ENCODE results near the gene MED22. TPM values are rescaled to one million over a fixed set of nuclear protein-coding genes. Genes with fewer than 3 reads are reported as not detected.
"Not testable (repeated sequence)": the region's sequence is repeated elsewhere in the genome, so short reads cannot be mapped to it uniquely, and the experiment has no call there.

Gene MED22
- 13.1 TPM for total RNA-seq
- 13.6 TPM for polyA plus RNA-seq
- long read RNA-seq, donor 1, partial matches to known transcripts, result 460 of 461 reads
- long read RNA-seq, donor 1, other reads (novel, unspliced or antisense), result 0 of 461 reads
- long read RNA-seq, donor 2, result 0 reads
- long read RNA-seq, donor 3, transcript MED22-209 (4 exons, 3,867 nt), result major isoform, 8 of 3,350 reads
- long read RNA-seq, donor 3, partial matches to known transcripts, result 3,303 of 3,350 reads
- long read RNA-seq, donor 3, other reads (novel, unspliced or antisense), result 38 of 3,350 reads
- long read RNA-seq, donor 4, partial matches to known transcripts, result 1,970 of 2,846 reads
- long read RNA-seq, donor 4, other reads (novel, unspliced or antisense), result 874 of 2,846 reads
- long read RNA-seq, donor 5, transcript MED22-209 (4 exons, 3,867 nt), result major isoform, 7 of 4,966 reads
- long read RNA-seq, donor 5, partial matches to known transcripts, result 3,388 of 4,966 reads
- long read RNA-seq, donor 5, other reads (novel, unspliced or antisense), result 1,570 of 4,966 reads
- long read RNA-seq, donor 6, partial matches to known transcripts, result 2,925 of 2,963 reads
- long read RNA-seq, donor 6, other reads (novel, unspliced or antisense), result 35 of 2,963 reads
- long read RNA-seq, donor 7, partial matches to known transcripts, result 4,983 of 5,039 reads
- long read RNA-seq, donor 7, other reads (novel, unspliced or antisense), result 53 of 5,039 reads
- long read RNA-seq, donor 8, partial matches to known transcripts, result 0 of 2 reads
- long read RNA-seq, donor 8, other reads (novel, unspliced or antisense), result 0 of 2 reads
- long read RNA-seq, donor 9, partial matches to known transcripts, result 1,713 of 1,738 reads
- long read RNA-seq, donor 9, other reads (novel, unspliced or antisense), result 24 of 1,738 reads
- long read RNA-seq, donor 10, partial matches to known transcripts, result 1,551 of 2,177 reads
- long read RNA-seq, donor 10, other reads (novel, unspliced or antisense), result 623 of 2,177 reads

- Histone ChIP-seq H3K27me3 (ENCODE audit: control insufficient read depth in 2 of 2, insufficient read depth in 1 of 2, low read length in 1 of 2) (no peaks in the 10 kb centered on the region), H3K4me1 (ENCODE audit: control insufficient read depth in 2 of 2, insufficient read depth in 2 of 2, low read length in 2 of 2) (peaks cover 14 to 24% of the 10 kb centered on the region in 2 donors), H3K36me3 (ENCODE audit: control insufficient read depth in 2 of 2, insufficient read depth in 2 of 2, low read length in 1 of 2) (peaks cover 66 to 71% of the 10 kb centered on the region in 2 donors), H3K9me3 (ENCODE audit: control insufficient read depth in 2 of 2, insufficient read depth in 1 of 2, low read length in 1 of 2) (no peaks in the 10 kb centered on the region), H3K4me3 (ENCODE audit: low read length in 2 of 2) (peak within 1 kb of the TSS; percentile 69 to 75), H3K27ac (ENCODE audit: low read depth in 1 of 2, low read length in 1 of 2) (peak within 1 kb of the TSS; percentile 81 to 94)
- WGBS, result under 1% methylated on average over 64 of the region's 64 CpGs
- peak; percentile 90 to 99 (median 96) for DNase-seq (ENCODE audit: low read depth in 6 of 9, low spot score in 9 of 9)
These were observed at the start of gene MED22, which contains the start of gene RPL7A for GRCh38 chr9:133347985-133348717. Gene MED22, minus strand, starts transcription at chr9:133348131. Its CDS starts 1,469 bp downstream, at chr9:133346662. Gene RPL7A, plus strand, starts transcription at chr9:133348218. Its CDS starts 26 bp downstream, at chr9:133348244.

DNA sequence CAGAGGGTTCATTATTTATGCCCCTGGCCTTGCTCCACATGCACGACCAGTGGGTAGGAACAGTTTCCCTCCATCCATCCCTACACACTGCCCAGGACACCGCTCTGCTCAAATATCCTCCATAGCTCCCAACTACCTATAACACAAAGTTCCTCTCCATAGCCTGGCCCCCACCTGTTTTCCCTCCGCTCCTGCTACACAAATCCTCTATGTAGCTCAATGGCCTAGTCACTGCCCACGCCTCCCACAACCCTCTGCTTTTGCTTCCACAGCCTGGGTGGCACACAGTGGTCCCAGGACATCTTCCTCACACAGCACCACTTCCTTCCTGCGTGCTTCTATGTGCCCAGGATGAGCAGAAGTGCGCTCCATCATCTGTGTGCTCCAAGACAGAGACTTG, 49.4 kb upstream of the MED22 start:
- no peaks in the 10 kb centered on the region for H3K9me3 ChIP-seq (ENCODE audit: control insufficient read depth in 2 of 2, insufficient read depth in 1 of 2, low read length in 1 of 2)
- peaks cover 0 to 21% of the 10 kb centered on the region in 2 donors for H3K27me3 ChIP-seq (ENCODE audit: control insufficient read depth in 2 of 2, insufficient read depth in 1 of 2, low read length in 1 of 2)
- no peak overlapping the region for H3K27ac ChIP-seq (ENCODE audit: low read depth in 1 of 2, low read length in 1 of 2)
- peaks cover 2 to 6% of the 10 kb centered on the region in 2 donors for H3K36me3 ChIP-seq (ENCODE audit: control insufficient read depth in 2 of 2, insufficient read depth in 2 of 2, low read length in 1 of 2)
- no peaks in the 10 kb centered on the region for H3K4me1 ChIP-seq (ENCODE audit: control insufficient read depth in 2 of 2, insufficient read depth in 2 of 2, low read length in 2 of 2)
- H3K4me3 ChIP-seq (ENCODE audit: low read length in 2 of 2), result no peak overlapping the region
- no peak for DNase-seq (ENCODE audit: low read depth in 6 of 9, low spot score in 9 of 9)
- WGBS, result 87% methylated on average over 6 of the region's 6 CpGs

DNA sequence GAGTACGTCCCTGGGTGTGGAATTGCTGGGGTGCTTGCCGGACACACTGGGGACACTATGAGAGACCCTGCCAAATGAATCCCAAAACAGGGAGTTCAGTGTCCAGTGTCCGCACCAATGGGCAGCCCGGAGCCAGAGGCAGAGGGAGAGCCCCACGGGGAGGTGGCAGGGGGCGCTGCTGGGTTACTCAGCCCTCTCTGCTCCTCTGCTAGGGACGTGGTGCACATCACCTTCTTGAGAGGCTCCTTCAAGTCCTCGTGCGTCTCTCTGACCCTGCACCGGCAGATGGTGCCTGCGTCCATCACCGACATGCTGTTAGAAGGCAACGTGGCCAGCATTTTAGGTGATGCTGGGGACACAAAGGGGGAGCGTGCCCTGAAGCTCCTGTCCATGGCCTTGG, 49.0 kb upstream of the MED22 start:
- DNase-seq (ENCODE audit: low read depth in 6 of 9, low spot score in 9 of 9), result no peak
- 48% methylated on average over 14 of the region's 14 CpGs for WGBS
- no peak overlapping the region for H3K27ac ChIP-seq (ENCODE audit: low read depth in 1 of 2, low read length in 1 of 2)
- no peak overlapping the region for H3K4me3 ChIP-seq (ENCODE audit: low read length in 2 of 2)
- H3K27me3 ChIP-seq (ENCODE audit: control insufficient read depth in 2 of 2, insufficient read depth in 1 of 2, low read length in 1 of 2), result peaks cover 0 to 21% of the 10 kb centered on the region in 2 donors
- no peaks in the 10 kb centered on the region for H3K9me3 ChIP-seq (ENCODE audit: control insufficient read depth in 2 of 2, insufficient read depth in 1 of 2, low read length in 1 of 2)
- peaks cover 2 to 5% of the 10 kb centered on the region in 2 donors for H3K36me3 ChIP-seq (ENCODE audit: control insufficient read depth in 2 of 2, insufficient read depth in 2 of 2, low read length in 1 of 2)
- H3K4me1 ChIP-seq (ENCODE audit: control insufficient read depth in 2 of 2, insufficient read depth in 2 of 2, low read length in 2 of 2), result no peaks in the 10 kb centered on the region

GRCh38 chr9:133394687-133395271, 46.8 kb upstream of the MED22 start:
- no peak for DNase-seq (ENCODE audit: low read depth in 6 of 9, low spot score in 9 of 9)
- H3K4me3 ChIP-seq (ENCODE audit: low read length in 2 of 2), result no peak overlapping the region
- H3K9me3 ChIP-seq (ENCODE audit: control insufficient read depth in 2 of 2, insufficient read depth in 1 of 2, low read length in 1 of 2), result peaks cover 0 to 4% of the 10 kb centered on the region in 2 donors
- peaks cover 0 to 2% of the 10 kb centered on the region in 2 donors for H3K4me1 ChIP-seq (ENCODE audit: control insufficient read depth in 2 of 2, insufficient read depth in 2 of 2, low read length in 2 of 2)
- H3K27ac ChIP-seq (ENCODE audit: low read depth in 1 of 2, low read length in 1 of 2), result no peak overlapping the region
- peaks cover 0 to 21% of the 10 kb centered on the region in 2 donors for H3K27me3 ChIP-seq (ENCODE audit: control insufficient read depth in 2 of 2, insufficient read depth in 1 of 2, low read length in 1 of 2)
- WGBS, result 34% methylated on average over 8 of the region's 8 CpGs
- H3K36me3 ChIP-seq (ENCODE audit: control insufficient read depth in 2 of 2, insufficient read depth in 2 of 2, low read length in 1 of 2), result no peaks in the 10 kb centered on the region

- WGBS, result 96% methylated on average over 3 of the region's 3 CpGs
- no peak overlapping the region for H3K27ac ChIP-seq (ENCODE audit: low read depth in 1 of 2, low read length in 1 of 2)
- peaks cover 0 to 4% of the 10 kb centered on the region in 2 donors for H3K9me3 ChIP-seq (ENCODE audit: control insufficient read depth in 2 of 2, insufficient read depth in 1 of 2, low read length in 1 of 2)
- no peak for DNase-seq (ENCODE audit: low read depth in 6 of 9, low spot score in 9 of 9)
- H3K36me3 ChIP-seq (ENCODE audit: control insufficient read depth in 2 of 2, insufficient read depth in 2 of 2, low read length in 1 of 2), result no peaks in the 10 kb centered on the region
- no peak overlapping the region for H3K4me3 ChIP-seq (ENCODE audit: low read length in 2 of 2)
- peaks cover 0 to 21% of the 10 kb centered on the region in 2 donors for H3K27me3 ChIP-seq (ENCODE audit: control insufficient read depth in 2 of 2, insufficient read depth in 1 of 2, low read length in 1 of 2)
- H3K4me1 ChIP-seq (ENCODE audit: control insufficient read depth in 2 of 2, insufficient read depth in 2 of 2, low read length in 2 of 2), result peaks cover 0 to 2% of the 10 kb centered on the region in 2 donors
These were observed 45.5 kb upstream of the MED22 start for GRCh38 chr9:133393399-133393798.

DNA sequence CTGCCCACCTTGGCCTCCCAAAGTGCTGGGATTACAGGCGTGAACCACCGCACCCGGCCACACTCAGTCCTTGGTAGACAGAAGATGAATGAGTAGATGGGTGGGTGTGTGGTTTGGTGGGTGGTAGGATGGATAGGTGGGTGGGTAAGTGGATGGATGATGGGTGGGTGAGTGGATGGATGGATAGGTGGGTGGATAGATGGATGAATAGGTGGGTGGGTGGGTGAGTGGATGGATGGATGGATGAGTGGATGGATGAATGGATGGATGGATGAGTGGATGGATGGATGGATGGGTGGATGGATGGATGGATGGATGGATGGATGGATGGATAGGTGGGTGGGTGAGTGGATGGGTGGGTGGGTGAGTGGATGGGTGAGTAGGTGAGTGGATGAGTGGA, 44.4 kb upstream of the MED22 start:
- peaks cover 0 to 16% of the 10 kb centered on the region in 2 donors for H3K27me3 ChIP-seq (ENCODE audit: control insufficient read depth in 2 of 2, insufficient read depth in 1 of 2, low read length in 1 of 2)
- H3K4me3 ChIP-seq (ENCODE audit: low read length in 2 of 2); H3K9me3 ChIP-seq (ENCODE audit: control insufficient read depth in 2 of 2, insufficient read depth in 1 of 2, low read length in 1 of 2): not testable (repeated sequence)

GRCh38 chr9:133391449-133391848, 43.5 kb upstream of the MED22 start:
- H3K4me3 ChIP-seq (ENCODE audit: low read length in 2 of 2); H3K36me3 ChIP-seq (ENCODE audit: control insufficient read depth in 2 of 2, insufficient read depth in 2 of 2, low read length in 1 of 2); H3K4me1 ChIP-seq (ENCODE audit: control insufficient read depth in 2 of 2, insufficient read depth in 2 of 2, low read length in 2 of 2); H3K27ac ChIP-seq (ENCODE audit: low read depth in 1 of 2, low read length in 1 of 2); H3K9me3 ChIP-seq (ENCODE audit: control insufficient read depth in 2 of 2, insufficient read depth in 1 of 2, low read length in 1 of 2); DNase-seq (ENCODE audit: low read depth in 6 of 9, low spot score in 9 of 9): not testable (repeated sequence)
- 79% methylated on average over 3 of the region's 4 CpGs for WGBS
- peaks cover 0 to 11% of the 10 kb centered on the region in 2 donors for H3K27me3 ChIP-seq (ENCODE audit: control insufficient read depth in 2 of 2, insufficient read depth in 1 of 2, low read length in 1 of 2)

More for the DNA sequence above, 44.4 kb upstream of the MED22 start:
- 97% methylated on average over 3 of the region's 3 CpGs for WGBS
- not testable (repeated sequence) for H3K27ac ChIP-seq (ENCODE audit: low read depth in 1 of 2, low read length in 1 of 2); DNase-seq (ENCODE audit: low read depth in 6 of 9, low spot score in 9 of 9); H3K4me1 ChIP-seq (ENCODE audit: control insufficient read depth in 2 of 2, insufficient read depth in 2 of 2, low read length in 2 of 2); H3K36me3 ChIP-seq (ENCODE audit: control insufficient read depth in 2 of 2, insufficient read depth in 2 of 2, low read length in 1 of 2)

DNA sequence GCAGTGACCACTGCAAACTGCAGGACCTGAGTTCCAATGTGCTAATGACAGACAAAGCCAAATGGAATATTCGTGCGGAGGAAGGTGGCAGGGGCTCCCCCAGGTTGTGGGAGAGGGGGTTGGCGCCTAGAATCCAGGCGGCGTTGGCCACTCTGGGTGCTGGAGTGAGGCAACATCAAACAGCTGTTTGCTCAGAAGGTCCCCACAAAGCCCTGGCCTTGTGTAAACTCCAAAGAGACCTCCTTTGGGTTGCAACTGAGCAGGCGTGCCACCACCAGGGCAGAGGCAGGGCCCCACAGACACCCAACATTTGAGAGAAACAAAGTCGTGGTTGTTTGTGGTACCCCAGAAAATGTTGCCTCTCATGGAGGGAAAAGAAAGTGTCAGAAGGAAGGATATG, 42.8 kb upstream of the MED22 start:
- no peak for DNase-seq (ENCODE audit: low read depth in 6 of 9, low spot score in 9 of 9)
- H3K4me3 ChIP-seq (ENCODE audit: low read length in 2 of 2), result no peak overlapping the region
- peaks cover 0 to 2% of the 10 kb centered on the region in 2 donors for H3K4me1 ChIP-seq (ENCODE audit: control insufficient read depth in 2 of 2, insufficient read depth in 2 of 2, low read length in 2 of 2)
- WGBS, result 93% methylated on average over 7 of the region's 7 CpGs
- peaks cover 0 to 9% of the 10 kb centered on the region in 2 donors for H3K27me3 ChIP-seq (ENCODE audit: control insufficient read depth in 2 of 2, insufficient read depth in 1 of 2, low read length in 1 of 2)
- H3K9me3 ChIP-seq (ENCODE audit: control insufficient read depth in 2 of 2, insufficient read depth in 1 of 2, low read length in 1 of 2), result peaks cover 0 to 4% of the 10 kb centered on the region in 2 donors
- H3K36me3 ChIP-seq (ENCODE audit: control insufficient read depth in 2 of 2, insufficient read depth in 2 of 2, low read length in 1 of 2), result no peaks in the 10 kb centered on the region
- H3K27ac ChIP-seq (ENCODE audit: low read depth in 1 of 2, low read length in 1 of 2), result no peak overlapping the region

All from thymus (tissue), 14 donors.